Activated T-helper 2 cell treated with anti-CD3 and anti-CD28 coated beads, Interferon-gamma antibody, Interleukin-2, Interleukin-4, amounts not matched to agents 10 μg/mL and 5 μg/mL and 100 μg/mL, durations not matched to agents 14 hours and 24 hours and 36 hours (primary cell): Measurements from ENCODE around the gene RMC1. TPM values are rescaled to one million over a fixed set of nuclear protein-coding genes. Genes with fewer than 3 reads are reported as not detected.

Source experiments
- DNase-seq: peaks from one replicate; pipeline ENCODE4 v3.0.0; 2021; ENCODE audit warnings: low spot score
- H3K27ac Mint-ChIP-seq: one replicate; pipeline ENCODE4 v1.8.0; 2021; ENCODE audit warnings: mixed read lengths
- H3K27me3 Mint-ChIP-seq: one replicate; pipeline ENCODE4 v1.8.0; 2021; ENCODE audit warnings: low read depth, mixed read lengths
- H3K36me3 Mint-ChIP-seq: one replicate; pipeline ENCODE4 v1.8.0; 2021; ENCODE audit warnings: low read depth, mixed read lengths
- H3K4me1 Mint-ChIP-seq: one replicate; pipeline ENCODE4 v1.8.0; 2021; ENCODE audit warnings: low read depth, mixed read lengths
- H3K4me3 Mint-ChIP-seq: one replicate; pipeline ENCODE4 v1.8.0; 2021; ENCODE audit warnings: low read depth, mild to moderate bottlenecking, moderate library complexity, mixed read lengths
- H3K9me3 Mint-ChIP-seq: one replicate; pipeline ENCODE4 v1.8.0; 2021; ENCODE audit warnings: mixed read lengths
- intact Hi-C: fragments of 100-400 bp; cut with micrococcal nuclease; formaldehyde crosslinking; loops from one replicate; pipeline ENCODE4 v1.15.1; 2023
- total RNA-seq: library from RNA; stranded (reverse); gene quantifications from 2 replicates; pipeline ENCODE4 v1.2.3, GENCODE V29; 2022

RMC1 gene
- total RNA-seq, 1 donor from 2014 or later = 50.5 TPM

- no peaks in the 10 kb centered on the region for H3K9me3 Mint-ChIP-seq
- H3K27me3 Mint-ChIP-seq = no peaks in the 10 kb centered on the region
- peaks cover 8% of the 10 kb centered on the region for H3K4me1 Mint-ChIP-seq
- no peak overlapping the region for H3K27ac Mint-ChIP-seq
- H3K4me3 Mint-ChIP-seq = no peak overlapping the region
- H3K36me3 Mint-ChIP-seq = peaks cover 68% of the 10 kb centered on the region
- intact Hi-C loops = no loop called here
- no peak for DNase-seq
Observed at GRCh38 chr18:23560186-23560585, 56.9 kb downstream of the RMC1 start.

- peaks cover 8% of the 10 kb centered on the region for H3K4me1 Mint-ChIP-seq
- H3K4me3 Mint-ChIP-seq = no peak overlapping the region
- H3K36me3 Mint-ChIP-seq = peaks cover 68% of the 10 kb centered on the region
- intact Hi-C loops = loop anchor here (2.0 kb wide), 1 partner anchor 23 kb away; the partner anchor contains the start of gene NPC1
- no peaks in the 10 kb centered on the region for H3K9me3 Mint-ChIP-seq
- H3K27me3 Mint-ChIP-seq = no peaks in the 10 kb centered on the region
- no peak for DNase-seq
- H3K27ac Mint-ChIP-seq = peak overlapping the region; percentile 49
Observed at GRCh38 chr18:23563377-23564043, 60.2 kb downstream of the RMC1 start.

GRCh38 chr18:23565916-23566547 is 62.7 kb downstream of the RMC1 start:
- no peaks in the 10 kb centered on the region for H3K27me3 Mint-ChIP-seq
- peaks cover 74% of the 10 kb centered on the region for H3K36me3 Mint-ChIP-seq
- H3K4me3 Mint-ChIP-seq = no peak overlapping the region
- peaks cover 8% of the 10 kb centered on the region for H3K4me1 Mint-ChIP-seq
- intact Hi-C loops = no loop called here
- no peak overlapping the region for H3K27ac Mint-ChIP-seq
- DNase-seq = no peak
- H3K9me3 Mint-ChIP-seq = no peaks in the 10 kb centered on the region

GRCh38 chr18:23567671-23568070 is 64.4 kb downstream of the RMC1 start:
- Mint-ChIP-seq H3K4me3 (no peak overlapping the region), H3K4me1 (peaks cover 8% of the 10 kb centered on the region), H3K9me3 (no peaks in the 10 kb centered on the region), H3K27ac (no peak overlapping the region), H3K27me3 (no peaks in the 10 kb centered on the region), H3K36me3 (peaks cover 66% of the 10 kb centered on the region)
- intact Hi-C loops = no loop called here
- no peak for DNase-seq

GRCh38 chr18:23568281-23569138 is 65.2 kb downstream of the RMC1 start:
- Mint-ChIP-seq H3K4me1 (peaks cover 7% of the 10 kb centered on the region), H3K9me3 (no peaks in the 10 kb centered on the region), H3K4me3 (no peak overlapping the region), H3K27ac (no peak overlapping the region), H3K27me3 (no peaks in the 10 kb centered on the region), H3K36me3 (peaks cover 64% of the 10 kb centered on the region)
- intact Hi-C loops = no loop called here
- DNase-seq = no peak

GRCh38 chr18:23569299-23570063 is 66.2 kb downstream of the RMC1 start:
- H3K36me3 Mint-ChIP-seq = peaks cover 60% of the 10 kb centered on the region
- intact Hi-C loops = no loop called here
- DNase-seq = no peak
- H3K9me3 Mint-ChIP-seq = no peaks in the 10 kb centered on the region
- H3K27ac Mint-ChIP-seq = no peak overlapping the region
- H3K4me1 Mint-ChIP-seq = peaks cover 14% of the 10 kb centered on the region
- no peak overlapping the region for H3K4me3 Mint-ChIP-seq
- no peaks in the 10 kb centered on the region for H3K27me3 Mint-ChIP-seq

- peaks cover 21% of the 10 kb centered on the region for H3K4me1 Mint-ChIP-seq
- intact Hi-C loops = no loop called here
- no peaks in the 10 kb centered on the region for H3K27me3 Mint-ChIP-seq
- no peaks in the 10 kb centered on the region for H3K9me3 Mint-ChIP-seq
- no peak overlapping the region for H3K4me3 Mint-ChIP-seq
- DNase-seq = no peak
- peak overlapping the region; percentile 22 for H3K27ac Mint-ChIP-seq
- peaks cover 58% of the 10 kb centered on the region for H3K36me3 Mint-ChIP-seq
Observed at GRCh38 chr18:23570912-23571504, 67.7 kb downstream of the RMC1 start.

- peaks cover 25% of the 10 kb centered on the region for H3K4me1 Mint-ChIP-seq
- H3K27me3 Mint-ChIP-seq = no peaks in the 10 kb centered on the region
- H3K36me3 Mint-ChIP-seq = peaks cover 58% of the 10 kb centered on the region
Observed at GRCh38 chr18:23572012-23572411, 68.7 kb downstream of the RMC1 start.

GRCh38 chr18:23572570-23572969 is 69.3 kb downstream of the RMC1 start:
- H3K27ac Mint-ChIP-seq = no peak overlapping the region

More at GRCh38 chr18:23572012-23572411, 68.7 kb downstream of the RMC1 start:
- no peak for DNase-seq
- Mint-ChIP-seq H3K9me3 (no peaks in the 10 kb centered on the region), H3K4me3 (no peak overlapping the region), H3K27ac (no peak overlapping the region)
- intact Hi-C loops = no loop called here

GRCh38 chr18:23573020-23573419 is 69.7 kb downstream of the RMC1 start:
- Mint-ChIP-seq H3K9me3 (no peaks in the 10 kb centered on the region), H3K4me1 (peaks cover 25% of the 10 kb centered on the region), H3K27me3 (no peaks in the 10 kb centered on the region), H3K4me3 (no peak overlapping the region), H3K36me3 (peaks cover 50% of the 10 kb centered on the region), H3K27ac (no peak overlapping the region)
- intact Hi-C loops = loop anchor here (1.0 kb wide), 1 partner anchor 13 kb away; the partner anchor contains the start of gene NPC1
- no peak for DNase-seq

More at GRCh38 chr18:23572570-23572969, 69.3 kb downstream of the RMC1 start:
- intact Hi-C loops = no loop called here
- no peak for DNase-seq
- peaks cover 25% of the 10 kb centered on the region for H3K4me1 Mint-ChIP-seq
- H3K9me3 Mint-ChIP-seq = no peaks in the 10 kb centered on the region
- H3K27me3 Mint-ChIP-seq = no peaks in the 10 kb centered on the region
- H3K36me3 Mint-ChIP-seq = peaks cover 53% of the 10 kb centered on the region
- no peak overlapping the region for H3K4me3 Mint-ChIP-seq

GRCh38 chr18:23573626-23574431 is 70.5 kb downstream of the RMC1 start:
- Mint-ChIP-seq H3K36me3 (peaks cover 47% of the 10 kb centered on the region), H3K4me1 (peaks cover 29% of the 10 kb centered on the region), H3K4me3 (peak overlapping the region; percentile 46), H3K9me3 (no peaks in the 10 kb centered on the region), H3K27ac (peak overlapping the region; percentile 77), H3K27me3 (no peaks in the 10 kb centered on the region)
- intact Hi-C loops = loop anchor here (1.0 kb wide), 1 partner anchor 12 kb away; the partner anchor contains the start of gene NPC1
- no peak for DNase-seq
